HepG2 (cell line): ENCODE data around the gene AKTIP. TPM values are rescaled to one million over a fixed set of nuclear protein-coding genes. Genes with fewer than 3 reads are reported as not detected.

Experiments
- ATAC-seq: fragments of 200-7000 bp; cut with Tn5 transposase; 3 replicates; pipeline ENCODE4 v1.9.1; 2020; ENCODE audit warnings: mild to moderate bottlenecking, moderate library complexity
- BruUV-seq: library from RNA; stranded (reverse); fragments of 400-500 nt; replicated peaks from 2 replicates; lab custom pipeline; 2021; lab: Mats Ljungman, UMichigan
- CTCF ChIA-PET: fragments of 300-600 bp; formaldehyde crosslinking; extraction: SDS; loops from one replicate; lab custom pipeline; 2021; ENCODE audit warnings: low total read pairs, inconsistent platforms, low intra/inter-chr PET ratio; lab: Yijun Ruan, JAX
- POLR2A ChIA-PET: fragments of 350-600 bp; sonication (Branson Sonifier 250); formaldehyde crosslinking; loops from one replicate; lab custom pipeline; 2020; ENCODE audit warnings: antibody characterized with exemption, inconsistent platforms; lab: Yijun Ruan, JAX
- DNase-seq: peaks from one replicate; pipeline ENCODE4 v3.0.0-alpha.2; 2015; ENCODE audit warnings: low spot score
- FAIRE-seq: peaks from 3 replicates; lab custom pipeline; 2011; peaks lifted over from hg19 to GRCh38; lab: Jason Lieb, UNC
- H2AFZ ChIP-seq: one replicate; pipeline ENCODE4 v1.6.1; 2011; ENCODE audit warnings: low read length, inconsistent platforms
- H3K27ac ChIP-seq: fragments of 300-600 bp; 3 replicates; pipeline ENCODE4 v1.8.0; 2011; ENCODE audit warnings: mixed run types, mild to moderate bottlenecking, mixed read lengths, low read length, inconsistent platforms; ENCODE audit not compliant: insufficient read depth; ENCODE audit errors: extremely low read length
- H3K27me3 ChIP-seq, 2 experiments: fragments of 200-600 bp in 1 of 2; 2 replicates in 1 of 2; 3 replicates in 1 of 2; pipeline versions ENCODE4 v1.6.0 to v1.8.0; 2011; ENCODE audit warnings: low read length in 2 of 2, mild to moderate bottlenecking in 2 of 2, moderate library complexity in 2 of 2, inconsistent platforms in 1 of 2; ENCODE audit not compliant: insufficient read depth in 2 of 2, control insufficient read depth in 1 of 2
- H3K36me3 ChIP-seq, 2 experiments: fragments of 200-600 bp in 1 of 2; replicated peaks in 1 of 2; 2 replicates in 1 of 2; 3 replicates in 1 of 2; pipeline versions ENCODE4 v1.5.1 to v1.8.0; 2011; ENCODE audit warnings: low read length in 2 of 2, inconsistent platforms in 1 of 2; ENCODE audit not compliant: insufficient read depth in 2 of 2, control insufficient read depth in 1 of 2
- H3K4me1 ChIP-seq: 2 replicates; pipeline ENCODE4 v1.5.1; 2012; ENCODE audit warnings: low read length, inconsistent platforms; ENCODE audit not compliant: insufficient read depth
- H3K4me2 ChIP-seq: 2 replicates; pipeline ENCODE4 v1.6.0; 2011; ENCODE audit warnings: low read depth, low read length, inconsistent platforms
- H3K4me3 ChIP-seq, 3 experiments: fragments of 200-600 bp in 1 of 3; sonication (generic), shearing (Covaris generic) in 1 of 3; replicated peaks in 1 of 3; 2 replicates each; pipeline ENCODE4 v1.5.1; 2011 to 2016; ENCODE audit warnings: low read length in 3 of 3, inconsistent platforms in 2 of 3, low read depth in 2 of 3, mild to moderate bottlenecking in 2 of 3, control low read depth in 1 of 3, mixed read lengths in 1 of 3; ENCODE audit not compliant: insufficient read depth in 1 of 3
- H3K79me2 ChIP-seq: one replicate; pipeline ENCODE4 v1.6.1; 2011; ENCODE audit warnings: low read length, inconsistent platforms; ENCODE audit not compliant: insufficient read depth
- H3K9ac ChIP-seq: 2 replicates; pipeline ENCODE4 v1.6.0; 2011; ENCODE audit warnings: mild to moderate bottlenecking, low read depth, low read length, inconsistent platforms; ENCODE audit not compliant: insufficient read depth
- H3K9me3 ChIP-seq: 2 replicates; pipeline ENCODE4 v1.5.1; 2012; ENCODE audit warnings: mild to moderate bottlenecking, low read length
- H4K20me1 ChIP-seq: 2 replicates; pipeline ENCODE4 v1.6.0; 2011; ENCODE audit warnings: inconsistent platforms, mild to moderate bottlenecking, low read length, moderate library complexity; ENCODE audit not compliant: insufficient read depth
- CTCF ChIP-seq: sonication (generic); formaldehyde crosslinking; IDR thresholded peaks from 2 replicates; pipeline ENCODE4 v1.5.0; 2020; ENCODE audit warnings: mild to moderate bottlenecking, missing genetic modification reagents, moderate library complexity
- GATAD1 ChIP-seq: IDR thresholded peaks from 2 replicates; pipeline ENCODE4 v1.6.1; 2016; ENCODE audit warnings: missing genetic modification reagents, missing compliant biosample characterization
- GMEB1 ChIP-seq: sonication (generic); formaldehyde crosslinking; IDR thresholded peaks from 2 replicates; pipeline ENCODE4 v1.5.1; 2020; ENCODE audit warnings: missing genetic modification reagents, mild to moderate bottlenecking, borderline replicate concordance
- HOXA5 ChIP-seq: sonication (generic); formaldehyde crosslinking; IDR thresholded peaks from 2 replicates; pipeline ENCODE4 v1.4.0; 2020; ENCODE audit warnings: missing genetic modification reagents
- POGZ ChIP-seq: sonication (generic); formaldehyde crosslinking; IDR thresholded peaks from 2 replicates; pipeline ENCODE4 v1.4.0; 2020; ENCODE audit warnings: mild to moderate bottlenecking, missing genetic modification reagents
- RFXAP ChIP-seq: sonication (generic); formaldehyde crosslinking; IDR thresholded peaks from 2 replicates; pipeline ENCODE4 v1.4.0; 2020; ENCODE audit warnings: missing genetic modification reagents, borderline replicate concordance
- SATB2 ChIP-seq: sonication (generic); formaldehyde crosslinking; IDR thresholded peaks from 2 replicates; pipeline ENCODE4 v1.5.0; 2020; ENCODE audit warnings: missing genetic modification reagents
- SP2 ChIP-seq: sonication (generic); formaldehyde crosslinking; IDR thresholded peaks from 2 replicates; pipeline ENCODE4 v1.5.1; 2020; ENCODE audit warnings: mild to moderate bottlenecking, missing genetic modification reagents
- TRAFD1 ChIP-seq: sonication (generic); formaldehyde crosslinking; IDR thresholded peaks from 2 replicates; pipeline ENCODE4 v1.5.1; 2020; ENCODE audit warnings: missing genetic modification reagents, mild to moderate bottlenecking, borderline replicate concordance
- ZFP36 ChIP-seq: fragments of 150-350 bp; IDR thresholded peaks from 2 replicates; pipeline ENCODE4 v1.6.1; 2018; ENCODE audit warnings: borderline replicate concordance, low read length, low read depth; ENCODE audit not compliant: partially characterized antibody
- ZNF337 ChIP-seq: sonication (generic); formaldehyde crosslinking; IDR thresholded peaks from 2 replicates; pipeline ENCODE4 v1.5.1; 2020; ENCODE audit warnings: missing genetic modification reagents, low read depth, mild to moderate bottlenecking, borderline replicate concordance
- ZNF614 ChIP-seq: IDR thresholded peaks from 2 replicates; pipeline ENCODE4 v1.6.1; 2018; ENCODE audit warnings: missing biosample characterization, missing genetic modification reagents, inconsistent platforms, borderline replicate concordance
- ZNF678 ChIP-seq: sonication (generic); formaldehyde crosslinking; IDR thresholded peaks from 2 replicates; pipeline ENCODE4 v1.4.0; 2020; ENCODE audit warnings: mild to moderate bottlenecking, missing genetic modification reagents
- ZNF720 ChIP-seq: sonication (generic); formaldehyde crosslinking; IDR thresholded peaks from 2 replicates; pipeline ENCODE4 v1.4.0; 2020; ENCODE audit warnings: missing genetic modification reagents
- WGBS: methylation state at CpG from one replicate; pipeline ENCODE4 v1.1.6; 2017; ENCODE audit warnings: low lambda C conversion rate; 5-methylcytosine and 5-hydroxymethylcytosine counted together
- in situ Hi-C: cut with HindIII; loops from 2 replicates; pipeline ENCODE4 v1.10.0; 2017; ENCODE audit warnings: low pct_unique_long_range_greater_than_20kb; ENCODE audit not compliant: extremely low pct_ligation_motif_present
- intact Hi-C: fragments of 100-400 bp; cut with micrococcal nuclease; formaldehyde crosslinking; loops from one replicate; pipeline ENCODE4 v1.10.0; 2022; ENCODE audit not compliant: unreplicated experiment
- polyA plus RNA-seq, 8 experiments: library from polyadenylated mRNA; depleted of rRNA in 3 of 8; stranded (reverse) in 7 of 8; unstranded in 1 of 8; fragments of >200 nt; fragmentation: Illumina TruSeq in 4 of 8; extraction: Trizol in 4 of 8; gene quantifications; 2 replicates each; pipeline versions ENCODE4 v1.2.1 to v1.2.3, GENCODE V29; 2011 to 2016; ENCODE audit warnings: low read depth in 4 of 8, missing spikeins in 1 of 8, mixed read lengths in 1 of 8; ENCODE audit not compliant: insufficient read depth in 1 of 8
- total RNA-seq, 5 experiments: library from RNA; depleted of rRNA; stranded (reverse); fragments of >200 nt; fragmentation: Illumina TruSeq; extraction: Trizol; gene quantifications; 2 replicates each; pipeline ENCODE4 v1.2.3, GENCODE V29; 2016; ENCODE audit warnings: low read depth in 1 of 5

The AKTIP gene
- total and polyA plus RNA-seq, 2 of the 13 experiments (the other 11 are each of a cell fraction or from before 2014, with no cell fraction given) = 28.8 to 49.0 TPM

- TF ChIP-seq ZFP36 = no peak
- no peak for TF ChIP-seq GMEB1 (CRISPR knock-in tag)
These were observed 24.0 kb downstream of the AKTIP start (continued) for GRCh38 chr16:53478965-53479364.

- Histone ChIP-seq H3K4me3 (no peak overlapping the region), H3K79me2 (no peaks in the 10 kb centered on the region), H2AFZ (no peak overlapping the region), H4K20me1 (no peaks in the 10 kb centered on the region), H3K27me3 (no peaks in the 10 kb centered on the region), H3K4me2 (no peak overlapping the region)
- POLR2A ChIA-PET = no interaction called here
- 97% methylated on average over 2 of the region's 2 CpGs for WGBS
- CTCF ChIA-PET = no interaction called here
- no peak for ATAC-seq
- no peak for DNase-seq
- intact Hi-C loops = no loop called here
- TF ChIP-seq SP2 (no peak), ZNF720 (no peak), GATAD1 (CRISPR knock-in tag) (no peak), ZNF678 (no peak), HOXA5 (CRISPR knock-in tag) (no peak), RFXAP (CRISPR knock-in tag) (no peak), CTCF (CRISPR knock-in tag) (no peak), ZNF614 (CRISPR knock-in tag) (no peak), ZNF337 (no peak), TRAFD1 (CRISPR knock-in tag) (no peak), POGZ (CRISPR knock-in tag) (no peak), SATB2 (CRISPR knock-in tag) (no peak)
- TF ChIP-seq, all 625 proteins: peak for 0
- Histone ChIP-seq H3K9me3 (no peaks in the 10 kb centered on the region), H3K9ac (no peak overlapping the region), H3K27ac (no peak overlapping the region), H3K36me3 (peaks cover 21 to 72% of the 10 kb centered on the region in 2 experiments), H3K4me1 (no peaks in the 10 kb centered on the region)
- FAIRE-seq = no peak
- BruUV-seq = no TSS peak
- in situ Hi-C loops = no loop called here
These were observed 26.1 kb downstream of the AKTIP start for GRCh38 chr16:53476867-53477266.
